Spinal cord (tissue), 10 donors: ENCODE data around the gene PCDHGA1. TPM values are rescaled to one million over a fixed set of nuclear protein-coding genes. Genes with fewer than 3 reads are reported as not detected.

ENCODE experiments used
- DNase-seq, 6 donors: peaks; one replicate each; pipeline versions ENCODE4 v3.0.0 to v3.0.0-alpha.2; 2013 to 2015; ENCODE audit warnings: low spot score in 6 of 6, low read depth in 4 of 6
- H3K27ac ChIP-seq: one replicate; pipeline ENCODE4 v1.5.1; 2013; ENCODE audit warnings: low read depth, low read length, control low read depth
- H3K27me3 ChIP-seq: one replicate; pipeline ENCODE4 v1.6.1; 2013; ENCODE audit warnings: low read length; ENCODE audit not compliant: control insufficient read depth, insufficient read depth
- H3K36me3 ChIP-seq: one replicate; pipeline ENCODE4 v1.6.1; 2013; ENCODE audit warnings: low read length; ENCODE audit not compliant: control insufficient read depth, insufficient read depth
- H3K4me1 ChIP-seq: one replicate; pipeline ENCODE4 v1.6.1; 2013; ENCODE audit warnings: low read length; ENCODE audit not compliant: control insufficient read depth, insufficient read depth
- H3K4me3 ChIP-seq: one replicate; pipeline ENCODE4 v1.5.1; 2013; ENCODE audit warnings: low read depth, low read length, control low read depth
- H3K9me3 ChIP-seq: one replicate; pipeline ENCODE4 v1.6.1; 2013; ENCODE audit warnings: low read length; ENCODE audit not compliant: control insufficient read depth, insufficient read depth
- WGBS: methylation state at CpG from one replicate; pipeline ENCODE4 v1.1.5; 2013; ENCODE audit warnings: missing lambda C conversion rate; ENCODE audit not compliant: insufficient coverage; 5-methylcytosine and 5-hydroxymethylcytosine counted together
- polyA plus RNA-seq, 2 donors: library from polyadenylated mRNA; unstranded; fragments of 120-200 nt; gene quantifications; one replicate each; pipeline ENCODE4 v1.2.1, GENCODE V29; 2013; ENCODE audit not compliant: insufficient read length in 2 of 2
- total RNA-seq, 2 donors: library from RNA; depleted of rRNA in 1 of 2; stranded (reverse); fragments of 120-200 nt in 1 of 2; fragments of >200 nt in 1 of 2; gene quantifications; one replicate each; pipeline versions ENCODE4 v1.2.3 to v1.2.4, GENCODE V29; 2013 to 2014
- donor health status: healthy.

PCDHGA1 gene
- total and polyA plus RNA-seq, 4 donors = 1.4 to 3.8 (median 2.7) TPM

- WGBS = 6% methylated on average over 18 of the region's 20 CpGs
- Histone ChIP-seq H3K27ac (peak overlapping the region; percentile 87), H3K4me1 (peaks cover 40% of the 10 kb centered on the region), H3K4me3 (peak overlapping the region; percentile 58), H3K27me3 (no peaks in the 10 kb centered on the region), H3K9me3 (no peaks in the 10 kb centered on the region), H3K36me3 (peaks cover 8% of the 10 kb centered on the region)
- DNase-seq = peak in 2 of 6 donors; percentile 32 to 54
These were observed 148.1 kb downstream of the PCDHGA1 start for GRCh38 chr5:141478321-141478945.

GRCh38 chr5:141479776-141480175 lies 149.5 kb downstream of the PCDHGA1 start:
- H3K9me3 ChIP-seq = no peaks in the 10 kb centered on the region
- H3K27me3 ChIP-seq = no peaks in the 10 kb centered on the region
- H3K4me1 ChIP-seq = peaks cover 48% of the 10 kb centered on the region
- no peak for DNase-seq
- H3K27ac ChIP-seq = peak overlapping the region; percentile 61
- peaks cover 8% of the 10 kb centered on the region for H3K36me3 ChIP-seq
- H3K4me3 ChIP-seq = peak overlapping the region; percentile 58

DNA sequence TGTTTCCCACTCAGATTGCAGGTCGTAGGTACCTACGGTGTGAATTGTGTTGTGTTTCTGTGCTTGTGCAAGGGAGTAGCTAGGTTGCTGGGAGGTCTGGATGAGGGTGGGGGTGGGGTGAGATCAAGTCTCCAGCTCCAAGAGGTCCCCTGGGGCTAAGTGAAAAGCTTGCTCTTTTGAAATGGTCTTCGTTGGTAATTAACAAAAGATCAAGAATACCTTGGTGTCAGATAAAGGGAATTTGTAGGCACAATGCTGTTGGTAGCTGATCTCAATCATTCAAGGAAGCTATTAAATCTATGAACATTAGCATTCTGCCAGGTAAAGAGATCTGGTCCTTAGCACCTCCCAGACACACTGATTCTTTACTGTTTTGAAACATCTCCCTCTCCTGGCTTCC lies 153.6 kb downstream of the PCDHGA1 start:
- DNase-seq = peak in 1 of 6 donors; percentile 74
- Histone ChIP-seq H3K36me3 (peaks cover 18% of the 10 kb centered on the region), H3K9me3 (no peaks in the 10 kb centered on the region), H3K27ac (peak overlapping the region; percentile 68), H3K27me3 (no peaks in the 10 kb centered on the region), H3K4me1 (peaks cover 59% of the 10 kb centered on the region), H3K4me3 (peak overlapping the region; percentile 44)
- WGBS = 0% methylated on average over 3 of the region's 3 CpGs

GRCh38 chr5:141484310-141484640 lies 154.0 kb downstream of the PCDHGA1 start:
- WGBS = 0% methylated on average over 1 of the region's 4 CpGs
- peaks cover 61% of the 10 kb centered on the region for H3K4me1 ChIP-seq
- H3K4me3 ChIP-seq = peak overlapping the region; percentile 44
- H3K9me3 ChIP-seq = no peaks in the 10 kb centered on the region
- peaks cover 20% of the 10 kb centered on the region for H3K36me3 ChIP-seq
- H3K27me3 ChIP-seq = no peaks in the 10 kb centered on the region
- peak overlapping the region; percentile 68 for H3K27ac ChIP-seq
- no peak for DNase-seq

- H3K9me3 ChIP-seq = no peaks in the 10 kb centered on the region
- H3K4me1 ChIP-seq = peaks cover 64% of the 10 kb centered on the region
- H3K4me3 ChIP-seq = peak within 1 kb of the TSS; percentile 44
- peak within 1 kb of the TSS; percentile 68 for H3K27ac ChIP-seq
- H3K27me3 ChIP-seq = no peaks in the 10 kb centered on the region
- peaks cover 25% of the 10 kb centered on the region for H3K36me3 ChIP-seq
- WGBS = under 1% methylated on average over 29 of the region's 39 CpGs
- DNase-seq = peak in 3 of 6 donors; percentile 85 to 97 (median 95)
These were observed 154.5 kb downstream of the PCDHGA1 start, which contains the start of gene PCDHGC4 for GRCh38 chr5:141484641-141485311. TSS of gene PCDHGC4 (plus strand) at chr5:141485030. CDS start at chr5:141485174, 144 bp downstream.

- peaks cover 32% of the 10 kb centered on the region for H3K36me3 ChIP-seq
- H3K9me3 ChIP-seq = no peaks in the 10 kb centered on the region
- peak in 2 of 6 donors; percentile 61 to 76 for DNase-seq
- peaks cover 68% of the 10 kb centered on the region for H3K4me1 ChIP-seq
- peak overlapping the region; percentile 68 for H3K27ac ChIP-seq
- WGBS = 4% methylated on average over 36 of the region's 38 CpGs
- H3K27me3 ChIP-seq = no peaks in the 10 kb centered on the region
- peak overlapping the region; percentile 44 for H3K4me3 ChIP-seq
These were observed 155.2 kb downstream of the PCDHGA1 start for GRCh38 chr5:141485321-141486055.

DNA sequence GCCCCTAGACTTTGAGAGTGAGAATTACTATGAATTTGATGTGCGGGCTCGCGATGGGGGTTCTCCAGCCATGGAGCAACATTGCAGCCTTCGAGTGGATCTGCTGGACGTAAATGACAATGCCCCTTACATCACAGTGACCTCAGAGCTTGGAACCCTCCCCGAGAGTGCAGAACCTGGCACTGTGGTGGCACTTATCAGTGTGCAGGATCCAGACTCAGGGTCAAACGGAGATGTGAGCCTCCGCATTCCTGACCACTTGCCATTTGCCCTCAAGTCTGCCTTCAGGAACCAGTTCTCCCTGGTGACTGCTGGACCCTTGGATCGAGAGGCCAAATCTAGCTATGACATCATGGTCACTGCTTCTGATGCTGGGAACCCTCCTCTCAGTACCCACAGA lies 155.8 kb downstream of the PCDHGA1 start:
- Histone ChIP-seq H3K9me3 (no peaks in the 10 kb centered on the region), H3K4me1 (peaks cover 74% of the 10 kb centered on the region), H3K36me3 (peaks cover 38% of the 10 kb centered on the region), H3K4me3 (peak overlapping the region; percentile 44), H3K27me3 (no peaks in the 10 kb centered on the region), H3K27ac (peak overlapping the region; percentile 68)
- 57% methylated on average over 9 of the region's 9 CpGs for whole genome bisulfite sequencing
- no peak for DNase-seq

GRCh38 chr5:141487131-141487530 lies 156.8 kb downstream of the PCDHGA1 start:
- H3K27ac ChIP-seq = peak overlapping the region; percentile 50
- 61% methylated on average over 5 of the region's 7 CpGs for WGBS

DNA sequence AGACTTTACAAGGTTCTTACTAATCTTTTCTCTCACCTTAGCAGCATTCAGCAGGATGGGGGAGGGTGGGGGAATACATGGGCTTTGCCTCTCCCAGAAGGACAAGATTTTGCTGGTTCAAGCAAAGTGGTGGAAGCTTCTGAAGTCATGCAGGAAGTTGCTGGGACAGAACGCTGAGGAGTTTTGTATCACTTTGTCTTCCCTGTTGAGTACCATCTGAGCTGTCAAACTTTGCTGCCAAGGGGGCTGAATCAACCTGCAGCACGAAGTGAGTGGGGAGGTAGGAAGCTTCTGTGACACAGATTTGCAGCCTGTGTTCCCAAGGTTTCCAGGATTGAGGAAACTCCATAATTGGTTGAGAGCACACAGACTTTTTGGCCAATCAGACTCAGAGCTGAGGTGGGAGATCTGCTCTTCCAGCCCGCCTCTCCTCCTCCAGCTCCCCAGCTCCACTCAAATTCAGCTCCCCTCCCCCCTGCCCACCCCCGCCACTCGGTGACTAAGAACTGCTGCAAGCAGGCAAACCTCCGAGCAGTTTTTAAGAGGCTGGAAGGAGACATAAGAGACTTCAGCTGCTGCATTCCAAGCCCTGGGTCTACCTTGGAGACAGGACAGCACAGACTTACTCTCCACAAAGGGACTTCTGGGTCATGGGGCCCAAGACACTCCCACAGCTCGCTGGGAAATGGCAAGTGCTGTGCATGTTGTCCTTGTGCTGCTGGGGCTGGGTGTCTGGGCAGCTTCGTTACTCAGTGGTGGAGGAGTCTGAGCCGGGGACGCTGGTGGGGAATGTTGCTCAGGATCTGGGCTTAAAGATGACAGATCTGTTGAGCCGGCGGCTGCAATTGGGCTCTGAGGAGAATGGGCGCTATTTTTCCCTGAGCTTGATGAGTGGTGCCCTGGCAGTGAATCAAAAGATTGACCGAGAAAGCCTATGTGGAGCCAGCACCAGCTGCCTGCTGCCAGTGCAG lies 158.6 kb downstream of the PCDHGA1 start, which contains the start of gene PCDHGC5:
Gene PCDHGC5 (plus strand): TSS at position 491 of the 971 bp plus-strand sequence. CDS start 160 bp downstream, at position 651.
- WGBS = 17% methylated on average over 12 of the region's 14 CpGs
- peak in 2 of 6 donors; percentile 67 to 70 for DNase-seq
- H3K9me3 ChIP-seq = no peaks in the 10 kb centered on the region

More at GRCh38 chr5:141487131-141487530, 156.8 kb downstream of the PCDHGA1 start:
- Histone ChIP-seq H3K4me1 (peaks cover 79% of the 10 kb centered on the region), H3K4me3 (no peak overlapping the region), H3K36me3 (peaks cover 48% of the 10 kb centered on the region), H3K9me3 (no peaks in the 10 kb centered on the region), H3K27me3 (no peaks in the 10 kb centered on the region)
- DNase-seq = no peak

More for the DNA sequence above, 158.6 kb downstream of the PCDHGA1 start, which contains the start of gene PCDHGC5:
- Histone ChIP-seq H3K4me1 (peaks cover 91% of the 10 kb centered on the region), H3K27ac (peak within 1 kb of the TSS; percentile 72), H3K4me3 (no peak within 1 kb of the TSS), H3K27me3 (no peaks in the 10 kb centered on the region), H3K36me3 (peaks cover 55% of the 10 kb centered on the region)
